HG03575 (cell line): ENCODE data around the gene PTPRM.

Experiments
- ATAC-seq: cut with Tn5 transposase; IDR thresholded peaks from one replicate; pipeline ENCODE4 v1.9.1; 2021; ENCODE audit not compliant: unreplicated experiment, insufficient number of reproducible peaks, low FRiP score; ENCODE audit errors: extremely low read depth

Gene PTPRM

GRCh38 chr18:7566567-7567473 lies at the start of gene PTPRM:
PTPRM (plus strand) TSS chr18:7567316; CDS start chr18:7567819, 503 bp downstream.
- peak; percentile 45 for ATAC-seq

GRCh38 chr18:7517852-7518251 lies 49.3 kb upstream of the PTPRM start:
- ATAC-seq, result no peak

- no peak for ATAC-seq
Observed at GRCh38 chr18:7520200-7520785, 46.8 kb upstream of the PTPRM start.

GRCh38 chr18:7521226-7521856 lies 45.8 kb upstream of the PTPRM start:
- no peak for ATAC-seq

- no peak for ATAC-seq
Observed at GRCh38 chr18:7523772-7524171, 43.3 kb upstream of the PTPRM start.

- no peak for ATAC-seq
Observed at GRCh38 chr18:7524786-7525185, 42.3 kb upstream of the PTPRM start.

GRCh38 chr18:7532942-7533341 lies 34.2 kb upstream of the PTPRM start:
- ATAC-seq, result no peak

- no peak for ATAC-seq
Observed at GRCh38 chr18:7535436-7536205, 31.5 kb upstream of the PTPRM start.

GRCh38 chr18:7537145-7537544 lies 30.0 kb upstream of the PTPRM start:
- no peak for ATAC-seq

GRCh38 chr18:7541835-7542234 lies 25.3 kb upstream of the PTPRM start:
- no peak for ATAC-seq

- no peak for ATAC-seq
Observed at GRCh38 chr18:7544686-7545085, 22.4 kb upstream of the PTPRM start.

- no peak for ATAC-seq
Observed at GRCh38 chr18:7545734-7546133, 21.4 kb upstream of the PTPRM start.

- ATAC-seq, result no peak
Observed at GRCh38 chr18:7548221-7548620, 18.9 kb upstream of the PTPRM start.

GRCh38 chr18:7548721-7549120 lies 18.4 kb upstream of the PTPRM start:
- ATAC-seq, result no peak

- ATAC-seq, result no peak
Observed at GRCh38 chr18:7557973-7558372, 9.1 kb upstream of the PTPRM start.

GRCh38 chr18:7558769-7559168 lies 8.3 kb upstream of the PTPRM start:
- no peak for ATAC-seq

GRCh38 chr18:7559709-7560319 lies 7.3 kb upstream of the PTPRM start:
- no peak for ATAC-seq

- ATAC-seq, result no peak
Observed at GRCh38 chr18:7561909-7562460, 5.1 kb upstream of the PTPRM start.

- ATAC-seq, result no peak
Observed at GRCh38 chr18:7562491-7562890, 4.6 kb upstream of the PTPRM start.
